Fibroblast of gingiva (primary cell): ENCODE measurements around the gene OLFML2B.
"Not testable (repeated sequence)": the region's sequence is repeated elsewhere in the genome, so short reads cannot be mapped to it uniquely, and the experiment has no call there.

Source experiments
- DNase-seq: peaks from one replicate; pipeline ENCODE4 v3.0.0-alpha.2; 2011; ENCODE audit warnings: low read depth

The OLFML2B gene

DNA sequence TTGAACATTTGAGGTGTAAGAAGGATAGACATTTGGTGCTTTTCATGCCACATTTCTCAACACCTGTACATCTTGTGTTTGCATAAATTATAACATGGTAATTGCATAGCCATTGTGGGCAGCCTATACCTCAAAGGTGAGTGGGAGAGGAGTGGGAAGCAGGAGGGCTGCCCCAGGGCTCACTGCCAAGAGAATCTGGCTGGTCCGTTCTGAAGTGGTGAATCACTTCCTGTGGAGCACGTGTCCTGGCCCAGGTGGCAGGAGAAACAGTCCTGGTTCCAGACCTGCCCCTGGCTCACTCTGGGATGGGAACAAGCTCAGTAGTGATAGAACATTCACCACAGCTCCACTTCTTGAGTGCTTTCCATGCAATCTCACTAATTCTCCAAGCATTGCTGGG, 11.6 kb upstream of the OLFML2B start:
- no peak for DNase-seq

DNA sequence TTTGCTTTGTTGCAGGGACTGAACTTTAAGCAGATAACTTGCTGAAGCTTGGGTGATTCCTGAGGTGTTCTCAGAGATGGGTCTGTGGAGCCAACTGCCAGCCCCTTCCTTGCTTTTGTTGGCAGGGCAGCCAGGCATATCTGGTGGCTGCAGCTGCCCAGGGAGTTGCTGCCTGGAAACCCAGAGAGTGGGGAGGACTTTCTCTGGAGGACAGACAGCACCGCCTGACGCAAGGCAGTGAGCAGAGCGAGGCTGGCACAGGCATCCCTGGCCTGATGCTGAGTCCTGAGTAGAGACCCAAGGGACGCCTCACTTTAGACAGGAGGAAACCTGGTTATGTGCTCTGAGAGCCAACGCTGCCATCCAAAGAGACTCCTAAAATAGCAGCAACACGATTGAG, 9.8 kb upstream of the OLFML2B start:
- DNase-seq = peak; percentile 32

DNA sequence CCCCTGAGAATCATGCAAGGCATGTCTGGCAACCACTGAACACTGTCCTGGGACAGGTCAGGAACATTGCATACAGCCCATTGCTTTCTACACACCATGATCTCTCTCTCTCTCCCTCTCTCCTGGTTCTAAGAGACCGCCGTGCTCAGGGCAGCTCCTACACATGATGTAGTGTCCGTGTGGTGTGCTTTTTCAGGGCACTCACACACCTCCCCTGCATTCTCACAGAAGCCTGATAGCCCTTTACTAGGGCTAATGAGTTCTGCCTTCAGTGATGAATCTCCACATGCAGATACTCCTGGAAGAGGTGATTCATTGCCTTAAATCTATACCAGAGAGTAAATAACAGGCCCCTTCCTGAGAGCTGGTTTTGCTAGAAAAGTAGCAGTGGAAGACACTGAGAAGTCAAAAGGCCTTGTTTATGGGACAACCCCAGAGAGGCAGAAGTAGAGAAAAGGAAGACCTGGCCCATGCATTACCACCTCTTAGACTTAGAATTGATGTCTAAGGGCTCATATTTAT, 7.2 kb upstream of the OLFML2B start:
- no peak for DNase-seq

DNA sequence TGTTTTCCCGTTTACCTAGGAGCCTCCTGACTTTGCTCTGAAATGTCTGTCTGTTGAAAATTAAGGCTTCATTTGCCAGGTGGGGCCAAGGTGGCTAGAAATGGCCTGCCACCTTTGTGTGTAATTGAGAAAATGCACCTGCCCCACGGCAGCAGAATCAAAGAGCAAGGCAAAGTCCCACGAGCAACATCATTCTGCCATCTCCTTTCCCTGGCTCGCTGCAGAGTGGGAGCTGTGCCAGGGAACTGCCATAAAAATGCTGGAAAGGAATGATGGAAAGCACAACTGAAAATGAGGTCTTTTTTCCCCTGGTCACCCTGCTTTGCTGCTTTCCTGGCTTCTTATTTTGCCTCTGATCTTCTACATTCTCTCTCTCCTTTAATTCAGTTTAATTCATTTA, 5.5 kb upstream of the OLFML2B start:
- DNase-seq = no peak

DNA sequence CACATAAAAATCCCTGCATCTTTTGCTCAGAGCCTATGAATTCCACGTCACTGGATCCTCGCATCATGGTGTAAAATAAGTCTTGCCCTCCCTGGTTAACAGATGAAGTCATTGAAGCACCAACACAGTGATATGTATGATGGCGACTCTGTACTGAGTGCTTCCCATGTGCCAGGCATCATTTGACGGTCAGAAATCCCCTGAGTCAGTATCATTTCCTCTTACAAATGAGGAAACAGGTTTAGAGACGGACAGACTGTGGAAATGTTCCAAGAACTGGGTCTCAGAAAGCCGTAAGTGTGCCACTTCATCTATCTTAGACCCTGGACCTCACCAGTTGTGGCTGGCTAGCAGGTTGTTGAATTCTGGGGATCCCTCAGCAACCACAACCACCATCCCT, 5.1 kb upstream of the OLFML2B start:
- DNase-seq = no peak

DNA sequence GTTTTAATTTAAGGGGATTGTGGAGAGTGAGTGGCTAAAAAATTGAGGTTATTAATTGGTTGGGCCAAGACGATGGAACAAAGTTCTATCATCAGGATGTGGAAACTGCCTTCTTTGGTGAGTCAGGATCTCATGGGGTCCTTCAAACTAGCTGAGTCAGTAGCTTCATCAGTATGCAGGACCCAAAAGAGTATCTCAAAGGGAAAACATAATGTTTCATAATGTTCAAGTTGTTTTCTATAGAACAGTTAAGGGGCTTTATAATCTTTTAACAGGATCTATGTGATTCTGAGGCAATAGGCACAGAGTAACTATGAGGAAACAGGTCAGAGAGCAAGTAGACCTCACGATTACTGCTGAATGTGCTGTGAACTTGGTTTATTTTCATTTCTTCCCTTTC, 3.2 kb upstream of the OLFML2B start:
- peak; percentile 30 for DNase-seq

DNA sequence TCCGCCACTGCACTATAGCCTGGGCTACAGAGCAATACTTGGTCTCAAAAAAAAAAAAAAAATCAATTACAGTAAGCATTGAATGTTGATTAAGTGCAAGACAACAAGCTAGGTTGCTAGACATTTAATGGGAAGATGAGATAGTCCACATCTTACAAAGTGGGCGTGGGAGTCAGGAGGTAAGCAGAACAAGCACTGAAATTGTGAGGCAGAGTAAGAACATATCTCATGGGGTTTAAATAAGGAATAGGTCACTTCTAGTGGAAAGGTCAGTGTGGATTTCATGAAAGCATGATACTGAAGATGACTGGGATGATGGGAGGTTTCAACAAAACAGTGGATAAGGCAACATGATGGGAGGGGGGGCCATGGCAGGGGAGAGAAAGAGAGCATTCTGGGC, 1.9 kb upstream of the OLFML2B start:
- no peak for DNase-seq

DNA sequence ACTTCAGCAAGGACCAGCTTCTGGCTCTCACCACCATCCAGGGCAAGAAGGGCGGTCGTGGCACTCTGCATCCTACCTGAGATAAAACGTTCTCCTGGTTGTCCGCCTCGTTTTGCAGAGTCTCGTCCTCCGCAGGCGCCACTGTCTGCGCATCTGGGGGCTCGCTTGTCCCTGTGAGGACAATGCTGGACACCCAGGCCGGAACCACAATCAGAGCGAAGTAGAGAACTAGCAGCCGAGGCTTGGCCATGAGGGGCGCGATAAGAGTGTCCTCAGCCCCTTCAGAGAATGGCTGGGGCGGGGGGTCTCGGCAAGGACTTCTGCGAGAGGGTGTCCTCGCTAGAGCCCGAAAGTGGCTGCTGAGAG, 505 bp downstream of the OLFML2B start:
- no peak for DNase-seq

DNA sequence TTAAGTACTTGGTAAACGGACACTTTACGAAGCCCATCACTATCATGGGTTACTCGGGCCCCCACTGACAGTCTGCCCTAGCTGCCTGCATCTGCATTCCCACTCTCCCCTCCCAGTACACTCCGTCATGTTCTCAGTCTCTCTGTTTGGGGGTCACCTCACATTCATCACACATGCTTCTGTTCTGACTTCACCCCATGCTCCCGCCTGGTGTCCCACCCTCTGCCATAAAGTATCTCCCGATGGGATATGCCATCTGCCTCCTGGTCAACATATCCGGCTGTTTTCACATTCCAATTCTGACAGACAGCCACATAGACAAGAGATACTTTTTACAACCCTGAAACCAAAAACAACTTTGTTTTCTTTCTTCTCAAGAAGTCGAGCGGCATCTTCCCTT, 1.0 kb downstream of the OLFML2B start:
- DNase-seq = no peak

DNA sequence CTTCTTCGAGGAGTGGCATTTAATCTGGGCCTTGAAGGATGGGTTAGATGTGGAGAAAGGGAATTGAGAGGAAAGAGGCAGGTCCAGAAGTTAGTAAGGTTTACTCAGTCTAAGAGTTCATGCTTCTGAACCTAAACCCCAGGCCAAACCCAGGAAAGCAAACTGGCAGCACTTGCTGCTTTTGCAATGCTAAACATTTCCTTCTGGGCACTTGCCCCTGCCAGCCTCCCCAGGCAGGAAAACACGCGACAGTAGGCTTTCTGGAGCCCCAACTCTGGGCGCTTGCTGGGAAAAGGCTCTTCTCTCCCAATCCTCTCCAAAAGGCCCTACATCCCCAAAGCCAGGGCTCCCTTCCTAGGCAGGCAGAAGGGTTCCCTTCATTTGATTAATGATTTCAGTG, 2.5 kb downstream of the OLFML2B start:
- DNase-seq = peak; percentile 47

DNA sequence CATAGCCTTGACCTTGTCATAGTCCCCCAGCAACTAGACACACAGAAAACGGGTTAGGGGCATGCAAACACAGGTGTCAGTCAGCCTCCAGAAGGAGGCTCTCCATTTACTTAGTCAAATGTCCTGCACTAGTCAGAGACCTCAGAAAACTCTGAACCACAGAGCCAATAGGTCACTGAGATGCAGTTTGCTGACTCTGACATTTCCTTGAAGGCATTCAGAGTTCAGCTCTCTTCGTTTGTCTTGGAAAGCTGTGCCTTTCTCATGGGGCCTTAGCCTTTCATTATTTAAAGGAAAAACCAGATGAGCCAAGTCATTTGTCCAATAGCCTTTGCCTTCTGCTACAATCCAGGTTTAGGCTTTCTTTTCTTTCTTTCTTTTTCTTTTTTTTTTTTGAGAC, 3.5 kb downstream of the OLFML2B start:
- peak; percentile 31 for DNase-seq

DNA sequence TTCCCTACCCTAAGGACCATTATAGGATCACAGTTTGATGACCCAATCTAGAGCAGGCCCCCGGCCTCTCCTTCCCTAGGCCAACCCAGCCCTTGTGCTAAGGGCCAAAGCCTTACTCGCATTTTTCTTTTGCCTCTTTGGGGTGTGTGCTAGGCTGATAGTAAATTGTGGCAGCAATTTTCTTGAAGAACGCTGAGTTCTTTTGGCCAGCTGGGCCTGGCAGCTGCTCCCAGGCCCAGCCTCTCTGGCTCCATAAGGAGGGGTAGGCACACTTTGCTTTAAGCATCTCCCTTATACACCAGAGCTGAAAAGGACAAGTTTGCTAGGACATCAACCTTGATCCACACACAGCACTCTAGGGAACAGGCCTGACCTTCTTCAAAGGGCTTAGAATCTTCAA, 4.2 kb downstream of the OLFML2B start:
- DNase-seq = no peak

DNA sequence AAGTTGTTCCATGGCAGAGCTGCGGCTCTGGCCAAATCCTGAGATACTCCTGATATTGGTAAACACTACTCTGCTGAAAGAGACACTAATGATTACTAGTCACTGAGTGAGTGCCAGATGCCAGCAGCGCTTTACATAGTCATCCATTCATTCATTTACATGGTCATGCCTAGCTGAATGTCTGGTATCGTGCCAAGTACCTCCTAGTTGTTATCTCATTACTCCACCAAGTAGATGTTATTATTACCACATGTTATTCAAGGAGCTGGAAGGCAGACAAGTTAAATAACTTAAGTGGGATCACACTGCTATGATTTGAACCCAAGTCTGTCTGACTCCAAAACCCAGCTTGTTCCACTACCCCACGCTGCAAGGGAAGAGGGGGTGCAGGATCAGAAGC, 4.7 kb downstream of the OLFML2B start:
- DNase-seq = peak; percentile 84

DNA sequence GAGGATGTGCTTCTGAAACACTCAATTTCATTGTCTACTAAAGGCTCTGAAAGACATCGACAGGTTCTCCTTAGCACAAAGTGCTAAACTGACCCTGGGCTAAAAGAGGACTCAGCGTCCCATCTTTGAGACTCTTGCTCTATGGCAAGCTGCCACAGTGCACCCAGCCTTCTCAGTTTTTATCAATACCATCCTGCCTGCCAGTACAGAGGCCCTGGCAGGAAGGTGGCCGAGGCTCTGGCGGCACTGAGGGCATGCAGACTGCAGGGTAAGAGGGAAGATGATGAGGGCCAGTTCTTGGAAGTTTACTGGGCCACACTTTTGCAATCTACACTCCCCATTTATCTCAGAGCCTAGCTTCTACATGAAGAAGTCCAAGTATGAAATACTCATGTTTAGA, 5.3 kb downstream of the OLFML2B start:
- no peak for DNase-seq

DNA sequence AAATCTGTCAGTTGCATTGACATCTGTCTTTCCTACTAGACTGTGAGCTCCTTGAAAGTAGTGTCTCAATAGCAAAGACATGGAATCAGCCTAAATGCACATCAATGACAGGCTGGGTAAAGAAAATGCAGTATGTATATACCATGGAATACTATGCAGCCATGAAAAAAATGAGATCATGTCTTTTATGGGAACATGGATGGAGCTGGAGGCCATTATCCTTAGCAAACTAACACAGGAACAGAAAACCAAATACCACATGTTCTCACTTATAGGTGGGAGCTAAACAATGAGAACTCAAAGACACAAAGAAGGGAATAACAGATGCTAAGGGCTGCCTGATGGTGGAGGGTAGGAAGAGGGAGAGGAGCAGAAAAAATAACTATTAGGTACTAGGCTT, 5.9 kb downstream of the OLFML2B start:
- not testable (repeated sequence) for DNase-seq

DNA sequence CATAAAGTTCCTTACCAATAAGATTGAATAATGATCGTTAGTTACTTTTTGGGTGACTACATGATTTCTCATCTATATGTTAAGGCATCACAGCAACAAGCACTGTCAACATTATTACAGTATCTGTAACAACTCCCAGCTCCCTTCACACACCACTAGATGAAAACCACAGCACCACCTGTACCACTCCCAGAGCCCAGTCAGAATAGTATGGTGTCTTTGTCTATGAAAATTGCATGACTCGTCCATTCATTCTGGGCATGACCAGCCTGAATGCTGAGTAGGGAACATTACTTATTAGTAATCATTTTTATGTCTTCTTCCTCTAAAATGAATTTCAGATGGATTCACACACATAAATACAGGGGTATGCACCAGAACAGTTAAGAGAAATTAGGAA, 7.0 kb downstream of the OLFML2B start:
- DNase-seq = no peak

DNA sequence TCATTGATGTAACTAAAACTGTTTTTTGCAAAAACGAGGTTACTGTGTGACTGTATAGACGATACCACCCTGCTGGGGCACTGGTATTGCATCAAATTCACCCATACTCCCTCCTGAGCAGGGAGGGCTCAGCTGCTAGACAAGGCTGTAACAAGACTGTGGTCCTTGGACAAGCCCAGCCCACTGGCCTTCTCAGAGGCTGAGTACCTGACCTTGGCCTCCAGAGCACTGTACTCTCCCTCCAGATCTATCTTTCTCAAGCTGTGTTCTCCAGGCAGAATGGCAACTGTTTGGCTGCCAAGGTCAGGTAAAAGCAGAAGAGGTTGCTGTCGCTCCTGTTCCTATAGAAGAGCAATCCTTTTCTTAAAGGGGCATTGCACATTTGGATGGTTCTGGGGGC, 8.5 kb downstream of the OLFML2B start:
- no peak for DNase-seq

DNA sequence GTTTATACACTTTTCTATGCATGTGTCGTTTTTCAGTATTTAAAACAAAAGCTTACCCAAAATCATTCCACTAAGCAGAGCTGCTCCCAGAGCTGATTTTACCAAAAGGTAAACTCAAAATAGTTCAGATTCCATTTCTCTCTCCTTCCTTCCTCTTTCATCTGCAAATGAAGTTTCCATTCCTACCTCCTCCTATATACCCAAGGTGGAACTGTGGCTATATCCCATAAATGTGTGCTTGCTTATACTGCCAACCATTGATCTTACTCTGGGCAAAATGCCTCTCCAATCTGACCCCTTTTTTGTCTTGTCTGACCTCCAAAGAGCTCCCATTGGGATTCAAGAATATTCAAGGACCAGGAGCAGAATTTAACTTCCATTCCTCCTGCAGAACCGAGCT, 9.5 kb downstream of the OLFML2B start:
- no peak for DNase-seq

DNA sequence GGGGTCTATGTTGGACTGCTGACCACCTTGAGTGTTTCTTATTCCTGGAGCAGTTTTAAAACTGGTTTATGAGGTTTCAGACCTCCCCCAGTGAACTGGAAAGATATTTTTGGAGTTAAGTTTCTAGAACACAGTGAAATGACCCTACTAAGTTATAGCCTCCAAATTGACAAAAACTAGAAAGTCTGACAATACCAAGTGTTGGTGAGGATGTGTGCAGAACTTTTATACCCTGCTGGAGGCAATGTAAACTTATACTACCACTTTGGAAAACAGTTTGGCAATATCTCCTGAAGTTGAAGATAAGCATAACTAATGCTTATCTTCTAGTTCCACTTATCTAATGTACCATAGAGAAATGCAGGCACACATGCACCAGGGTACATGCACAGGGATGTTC, 10.4 kb downstream of the OLFML2B start:
- DNase-seq = no peak

DNA sequence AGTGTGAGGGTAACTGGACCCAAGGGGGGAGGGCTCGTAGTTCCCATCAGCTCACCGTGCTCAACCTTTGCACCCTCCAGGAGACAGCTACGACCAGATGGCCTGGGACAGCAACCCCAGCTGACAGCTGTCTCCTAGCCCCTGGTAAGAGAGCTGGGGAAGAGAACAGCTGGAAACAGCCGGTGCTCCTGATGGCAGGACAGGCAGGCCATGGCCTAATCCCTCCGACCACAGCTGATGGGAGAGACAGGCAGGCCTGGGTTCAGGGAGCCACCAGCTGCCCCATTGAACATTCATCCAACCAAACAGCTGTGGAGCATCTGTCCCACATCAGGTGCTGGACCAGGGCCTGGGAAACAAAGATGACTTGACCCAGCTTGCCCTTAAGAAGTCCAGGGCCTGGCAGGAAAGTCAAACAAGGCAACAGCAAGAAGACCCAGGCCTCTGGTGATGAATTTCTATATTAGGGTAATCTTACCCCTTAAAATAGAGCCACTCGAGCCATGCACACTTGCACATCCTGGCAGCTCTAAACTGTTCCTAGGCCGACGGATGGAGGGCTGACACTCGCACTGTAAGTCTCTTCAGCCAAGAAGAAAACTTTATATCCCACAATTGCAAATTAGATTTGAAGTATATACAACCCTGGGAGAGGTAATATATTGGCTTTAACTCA, 12.2 kb downstream of the OLFML2B start:
- DNase-seq = no peak

DNA sequence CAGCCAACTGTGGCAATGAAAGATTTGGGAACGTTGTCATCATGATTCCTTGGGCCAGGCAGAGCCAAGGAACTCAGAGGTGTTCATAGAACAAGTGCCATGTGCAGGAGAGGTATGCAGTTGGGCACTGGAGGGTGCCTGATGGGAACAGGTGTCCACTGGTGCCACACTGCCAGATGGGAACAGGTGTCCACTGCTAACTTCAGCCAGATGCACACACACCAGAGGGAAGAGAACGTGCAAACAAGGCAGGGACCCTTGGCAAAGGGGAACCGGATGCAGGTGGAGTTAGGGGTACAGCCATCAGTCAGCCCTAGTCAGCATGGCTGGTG, 13.5 kb downstream of the OLFML2B start:
- DNase-seq = no peak

DNA sequence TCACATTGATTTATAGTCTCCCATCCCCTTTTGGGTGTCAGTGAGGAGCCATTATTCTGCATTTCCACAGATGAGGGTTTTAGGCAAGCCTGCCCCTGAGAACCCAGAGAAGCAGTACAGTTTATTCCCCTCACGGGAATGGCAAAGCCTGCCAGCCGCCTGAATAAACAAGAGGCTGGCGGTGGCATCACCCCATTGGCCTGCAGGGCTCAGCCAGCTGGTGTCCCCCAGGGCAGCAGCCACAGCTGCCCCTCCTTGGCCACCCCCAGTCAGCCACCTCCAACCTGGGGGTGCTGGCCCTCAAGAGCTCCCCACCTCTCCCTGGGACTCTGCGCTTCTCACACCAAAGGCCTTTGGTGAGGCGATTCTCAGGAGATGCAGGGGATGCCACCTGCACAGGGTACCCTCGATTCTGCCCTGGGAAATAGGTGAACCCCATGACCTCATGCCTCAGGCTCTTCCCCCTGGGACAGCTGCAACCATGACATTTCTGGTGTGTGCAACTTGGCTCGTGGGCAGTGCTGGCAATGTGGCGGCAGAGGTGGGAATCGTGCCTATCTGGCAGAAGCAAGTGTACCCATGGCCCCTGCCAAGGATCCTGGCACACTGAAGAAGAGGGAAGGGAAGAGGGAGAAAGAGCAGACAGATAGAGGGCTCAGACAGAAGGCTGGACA, 14.0 kb downstream of the OLFML2B start:
- DNase-seq = no peak

DNA sequence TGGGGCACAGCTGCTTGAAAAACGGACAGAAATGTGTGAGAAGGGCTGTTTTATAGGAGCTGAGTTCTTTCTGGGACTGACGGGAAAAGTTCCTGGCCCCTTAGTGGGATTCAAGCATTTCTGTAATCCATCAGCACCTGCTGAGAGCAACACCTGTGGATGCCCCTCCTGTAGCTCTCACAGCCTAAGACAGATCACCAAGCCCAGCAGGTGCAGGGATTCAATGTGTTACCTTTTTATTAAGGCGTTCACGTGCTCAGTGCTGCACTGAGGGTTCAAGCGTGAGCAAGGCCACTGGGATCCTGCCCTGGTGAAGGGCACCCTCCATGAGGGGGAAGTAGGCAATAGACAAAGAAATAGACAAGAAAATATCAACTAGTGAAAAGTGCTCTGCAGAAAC, 14.9 kb downstream of the OLFML2B start:
- no peak for DNase-seq

DNA sequence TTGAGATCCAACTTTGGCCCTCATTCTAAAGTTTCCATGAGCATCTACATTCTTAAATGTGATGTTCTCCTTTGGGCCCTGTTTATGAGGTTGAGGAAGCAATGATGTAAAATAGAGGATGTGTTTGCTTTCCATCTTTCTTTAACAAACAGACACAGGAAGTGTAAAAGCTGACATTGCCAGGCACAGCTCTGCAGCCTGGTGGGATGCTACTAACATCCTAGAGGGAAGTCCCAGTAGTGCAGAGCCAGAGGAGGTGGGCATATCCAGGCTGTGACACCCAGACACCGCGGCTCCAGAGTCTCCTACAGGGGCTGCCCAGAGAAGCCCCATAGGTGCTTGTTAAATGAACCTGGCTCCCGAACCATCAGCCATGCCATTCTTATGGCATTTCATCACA, 16.2 kb downstream of the OLFML2B start:
- no peak for DNase-seq
